Bronchial epithelial cell (primary cell): ENCODE measurements around the gene IGSF9. TPM values are rescaled to one million over a fixed set of nuclear protein-coding genes. Genes with fewer than 3 reads are reported as not detected.
A peak's percentile ranks its signal among the peaks of the same experiment; 100 is the strongest.

Experiments used
- DNase-seq: peaks from one replicate; pipeline ENCODE4 v3.0.0-alpha.2; 2010; ENCODE audit warnings: low read depth
- FAIRE-seq: peaks from 2 replicates; lab custom pipeline; 2011; peaks lifted over from hg19 to GRCh38; lab: Jason Lieb, UNC
- H3K27me3 ChIP-seq: 2 replicates; pipeline ENCODE4 v1.5.1; 2011; ENCODE audit warnings: low read length; ENCODE audit not compliant: control insufficient read depth, insufficient read depth
- H3K36me3 ChIP-seq: 2 replicates; pipeline ENCODE4 v1.5.1; 2011; ENCODE audit warnings: low read length; ENCODE audit not compliant: control insufficient read depth, insufficient read depth
- H3K4me3 ChIP-seq: 2 replicates; pipeline ENCODE4 v1.5.1; 2011; ENCODE audit warnings: mild to moderate bottlenecking, low read depth, low read length, control low read depth
- CTCF ChIP-seq: IDR thresholded peaks from 2 replicates; pipeline ENCODE4 v1.5.1; 2011; ENCODE audit warnings: mild to moderate bottlenecking, moderate library complexity, low read length, control low read depth, inconsistent platforms; ENCODE audit not compliant: insufficient read depth, severe bottlenecking
- total RNA-seq: library from RNA; depleted of rRNA; stranded (reverse); fragments of >200 nt; gene quantifications from 2 replicates; pipeline ENCODE4 v1.2.1, GENCODE V29; 2014

Gene IGSF9
- total RNA-seq, 1 donor from 2014 or later, result 6.3 TPM

GRCh38 chr1:159929155-159930051, 16.0 kb downstream of the IGSF9 start:
- Histone ChIP-seq H3K36me3 (peaks cover 37% of the 10 kb centered on the region), H3K4me3 (no peak overlapping the region), H3K27me3 (no peaks in the 10 kb centered on the region)
- no peak for TF ChIP-seq CTCF
- no peak for DNase-seq
- FAIRE-seq, result no peak

- FAIRE-seq (no peak), DNase-seq (no peak)
- Histone ChIP-seq H3K4me3 (no peak overlapping the region), H3K36me3 (peaks cover 35% of the 10 kb centered on the region), H3K27me3 (no peaks in the 10 kb centered on the region)
- TF ChIP-seq CTCF, result no peak
Measured at GRCh38 chr1:159928491-159929050, 16.8 kb downstream of the IGSF9 start.

- DNase-seq, result no peak
- no peak for FAIRE-seq
- Histone ChIP-seq H3K27me3 (no peaks in the 10 kb centered on the region), H3K36me3 (peaks cover 35% of the 10 kb centered on the region), H3K4me3 (no peak overlapping the region)
- no peak for TF ChIP-seq CTCF
Measured at GRCh38 chr1:159927849-159928431, 17.5 kb downstream of the IGSF9 start.

- peaks cover 36% of the 10 kb centered on the region for H3K36me3 ChIP-seq
- FAIRE-seq, result no peak
- no peak for TF ChIP-seq CTCF
- DNase-seq, result no peak
- no peak overlapping the region for H3K4me3 ChIP-seq
- no peaks in the 10 kb centered on the region for H3K27me3 ChIP-seq
Measured at GRCh38 chr1:159927211-159927848, 18.1 kb downstream of the IGSF9 start.

GRCh38 chr1:159925719-159926078, 19.7 kb downstream of the IGSF9 start:
- Histone ChIP-seq H3K36me3 (peaks cover 31% of the 10 kb centered on the region), H3K4me3 (peak overlapping the region; percentile 97), H3K27me3 (no peaks in the 10 kb centered on the region)
- TF ChIP-seq CTCF, result no peak
- FAIRE-seq (no peak), DNase-seq (peak; percentile 94)
